NB4 (cell line): ENCODE data around the gene PKNOX2.

Experiments
- CTCF ChIP-seq: IDR thresholded peaks from one replicate; pipeline ENCODE4 v1.5.1; 2012; ENCODE audit warnings: low read depth, low read length
- MAX ChIP-seq: IDR thresholded peaks from 2 replicates; pipeline ENCODE4 v1.6.1; 2011; ENCODE audit warnings: low read depth, low read length
- POLR2A ChIP-seq: IDR thresholded peaks from 2 replicates; pipeline ENCODE4 v1.6.1; 2011; ENCODE audit warnings: mild to moderate bottlenecking; ENCODE audit not compliant: insufficient read length; ENCODE audit errors: extremely low read depth

- no peak for TF ChIP-seq CTCF
- no peak for TF ChIP-seq POLR2A
- TF ChIP-seq MAX, result no peak
Measured at GRCh38 chr11:125245299-125245698, 80.7 kb downstream of the PKNOX2 start.
